NCI-H524 treated with DMSO at 0.1 percent for 48 hours (cell line): ENCODE results near the gene SPCS1.
"Not testable (repeated sequence)": the region's sequence is repeated elsewhere in the genome, so short reads cannot be mapped to it uniquely, and the experiment has no call there.

Source experiments
- DNase-seq: peaks from one replicate; lab custom pipeline; 2025; lab: John Stamatoyannopoulos, UW

The SPCS1 gene

DNA sequence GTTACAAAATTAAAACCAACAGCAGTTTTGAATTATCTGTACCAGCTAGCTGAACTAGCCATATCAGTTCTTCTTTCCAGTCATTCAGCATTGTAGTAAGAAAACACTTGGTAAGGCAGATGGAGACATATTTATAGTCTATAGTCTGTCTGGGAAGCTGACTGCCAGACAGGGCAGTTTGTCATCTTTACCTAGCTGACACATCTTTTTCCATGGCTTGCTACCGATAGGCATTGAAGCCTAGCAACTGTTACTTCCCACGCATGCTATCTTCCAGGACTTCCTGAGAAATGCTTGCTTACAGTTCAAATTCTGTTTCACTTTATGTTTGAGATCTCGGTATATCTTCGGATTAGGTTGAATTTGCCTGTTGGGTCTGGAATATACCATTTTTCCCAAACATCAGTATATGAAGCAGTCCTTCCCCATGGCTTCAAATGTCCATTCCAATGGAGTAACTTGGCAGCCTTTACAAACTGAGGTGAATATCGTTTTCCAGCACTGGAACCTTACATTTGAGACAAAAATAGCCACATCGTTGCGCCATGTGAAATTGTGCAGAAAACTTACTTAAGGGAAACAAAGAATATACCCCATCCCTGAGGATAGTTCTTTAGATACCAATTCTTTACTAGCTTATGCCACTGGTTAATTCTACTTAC, 11.2 kb upstream of the SPCS1 start:
- DNase-seq: no peak

DNA sequence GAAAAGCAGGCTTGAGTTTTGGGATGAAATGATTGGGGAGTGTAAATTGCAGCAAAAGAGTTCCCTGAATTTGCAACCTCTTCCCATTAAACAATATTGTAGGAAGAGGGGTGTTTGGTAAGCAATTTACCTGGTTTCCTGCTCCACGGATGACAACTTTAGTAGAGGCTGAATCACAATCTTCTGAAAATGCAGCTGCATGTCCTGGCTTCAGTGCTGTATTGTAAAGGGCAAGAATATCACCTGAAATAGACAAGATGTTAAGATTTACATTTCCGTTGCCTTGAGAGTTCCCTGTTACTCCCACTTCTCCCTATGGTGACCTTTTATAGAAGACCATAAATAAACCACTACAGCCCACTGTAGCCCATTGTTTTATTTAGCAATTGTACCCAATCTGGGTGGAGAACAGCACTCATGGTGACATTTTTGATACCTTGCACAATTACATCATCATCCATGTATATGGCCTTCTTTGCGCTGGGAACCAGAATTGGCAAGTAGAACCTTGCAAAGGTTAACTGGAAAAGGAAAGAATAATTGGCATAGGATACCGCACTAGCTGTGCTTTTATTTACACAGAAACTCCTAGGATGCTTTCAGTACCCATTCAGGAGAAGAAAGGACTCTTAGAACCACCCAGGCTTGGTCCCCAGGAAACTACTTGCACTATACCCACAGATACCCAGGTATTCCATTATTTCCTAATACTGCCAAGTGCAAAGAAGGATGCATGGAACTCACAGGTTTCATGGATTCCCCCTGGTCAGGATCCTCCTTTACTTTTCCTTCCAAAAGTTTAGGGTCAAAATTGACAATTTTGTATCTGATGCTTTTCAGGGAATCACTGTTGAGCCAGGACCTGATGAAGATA, 9.9 kb upstream of the SPCS1 start:
- no peak for DNase-seq

DNA sequence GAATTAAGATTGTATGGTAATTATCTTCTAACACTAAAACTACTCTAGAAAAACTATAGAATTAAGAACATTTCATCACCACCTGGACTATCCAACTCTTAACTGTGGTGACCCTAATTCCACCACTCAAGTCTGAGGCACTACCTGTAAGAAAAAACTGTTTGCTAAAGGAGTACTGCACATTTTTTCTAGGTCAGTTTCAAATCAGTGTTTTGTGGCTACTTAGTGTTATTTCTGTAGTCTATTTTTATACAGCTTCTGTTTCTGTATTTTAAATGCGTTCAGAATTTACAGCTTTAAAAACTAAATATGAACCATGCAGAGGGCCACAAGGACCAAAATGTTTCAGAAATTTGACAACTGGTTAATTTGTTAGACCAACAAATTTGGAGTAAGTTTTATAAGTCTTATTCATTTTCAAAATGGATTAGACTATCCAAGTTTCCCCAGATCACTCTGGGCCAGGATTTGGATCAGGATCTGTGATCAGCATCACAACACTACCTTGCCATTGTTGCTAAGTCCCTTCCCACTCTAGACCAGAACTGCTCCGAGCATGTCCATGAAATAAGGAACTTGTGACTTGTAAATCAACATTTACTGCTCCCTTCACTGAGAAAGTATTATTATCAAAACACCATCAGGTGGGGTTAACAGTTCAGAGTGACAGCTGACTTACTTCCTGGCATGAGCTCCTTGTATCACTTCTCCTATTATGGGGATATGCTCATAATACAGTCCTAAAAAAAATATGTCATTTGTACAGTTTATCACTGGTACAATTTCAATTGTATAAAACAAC, 8.9 kb upstream of the SPCS1 start:
- DNase-seq: no peak

DNA sequence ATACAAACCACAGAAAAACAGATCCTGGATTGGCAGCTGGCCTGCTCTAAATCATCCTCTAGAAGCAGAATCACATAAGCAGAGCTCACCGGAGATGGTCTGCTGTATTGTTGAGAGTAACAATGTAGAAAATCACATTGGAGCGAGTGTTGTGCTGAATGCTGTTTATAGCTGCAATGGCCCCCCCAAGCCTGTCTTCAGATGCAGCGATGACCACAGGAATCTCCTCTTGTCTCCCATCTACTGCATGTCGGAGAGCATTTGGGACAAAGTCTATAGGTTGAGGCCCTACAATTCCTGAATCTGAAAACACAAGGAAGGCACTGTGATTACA, 8.3 kb upstream of the SPCS1 start:
- DNase-seq: no peak

DNA sequence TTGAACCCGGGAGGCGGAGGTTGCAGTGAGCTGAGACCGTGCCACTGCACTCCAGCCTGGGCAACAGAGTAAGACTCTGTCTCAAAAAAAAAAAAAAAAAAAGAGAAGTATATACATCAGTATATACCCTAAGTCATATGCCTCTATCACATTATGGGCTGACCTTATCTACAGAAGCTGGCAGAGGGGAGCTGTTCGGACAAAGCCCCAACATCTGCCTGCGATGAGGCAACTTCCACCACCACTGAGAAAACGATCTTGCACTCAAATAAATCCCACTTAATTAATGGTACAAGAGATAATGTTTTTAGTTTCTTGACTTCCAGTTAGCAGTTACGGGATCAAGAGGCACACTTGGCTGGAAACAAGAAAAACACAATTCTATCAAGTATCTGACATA, 2.6 kb upstream of the SPCS1 start:
- no peak for DNase-seq

DNA sequence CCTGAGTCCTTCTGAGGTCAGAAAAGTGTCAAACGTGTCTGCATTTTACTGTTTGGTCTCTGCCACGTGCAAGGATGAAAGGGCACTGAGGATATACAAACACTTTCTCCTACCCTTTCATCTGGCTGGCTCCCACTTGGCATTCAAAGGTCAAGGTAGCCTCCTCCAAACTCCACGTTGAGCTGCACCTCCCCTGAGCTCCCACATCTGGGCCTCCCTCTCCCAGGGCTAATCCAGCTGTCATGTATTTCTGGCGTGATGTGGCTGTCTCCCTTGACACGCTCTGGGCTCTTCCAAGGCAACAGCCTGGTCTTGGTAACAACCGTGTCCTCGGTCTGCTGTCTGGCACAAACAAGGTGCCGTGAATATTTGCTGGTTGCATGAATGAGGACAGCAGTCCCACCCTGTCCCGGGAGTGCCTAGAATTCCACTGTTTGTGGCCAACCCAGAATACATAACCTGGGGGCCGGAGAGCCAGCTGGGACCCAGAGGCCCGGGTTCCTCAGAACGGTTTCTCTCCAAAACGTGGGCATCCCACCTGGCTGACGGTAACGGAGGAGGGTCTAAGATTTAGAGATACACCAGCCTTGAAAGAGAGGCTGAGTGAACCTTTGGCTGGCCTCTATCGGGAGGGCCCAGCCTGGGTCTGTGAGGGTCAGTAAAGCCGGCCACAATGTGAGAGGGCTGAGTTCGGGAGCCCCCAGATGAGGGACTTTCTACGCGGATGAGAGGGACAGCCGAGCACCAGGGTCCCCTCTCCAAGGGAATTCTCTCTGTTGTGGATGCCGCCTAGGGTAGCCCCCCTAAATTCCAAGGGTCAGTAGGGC, 1.1 kb upstream of the SPCS1 start:
- DNase-seq: no peak

DNA sequence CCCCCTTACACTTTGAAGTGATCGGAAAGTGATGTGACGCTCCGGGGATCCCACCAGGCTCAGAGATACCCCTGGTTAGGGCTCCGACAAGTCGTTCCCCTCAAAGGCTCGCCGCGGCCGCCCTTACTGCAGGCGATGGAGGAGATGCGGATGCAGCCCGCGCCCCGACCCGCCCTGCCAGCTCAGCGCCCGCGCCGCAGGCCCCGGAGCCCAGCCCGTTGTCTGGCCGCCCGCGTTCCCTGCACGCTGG, 543 bp upstream of the SPCS1 start:
- no peak for DNase-seq

DNA sequence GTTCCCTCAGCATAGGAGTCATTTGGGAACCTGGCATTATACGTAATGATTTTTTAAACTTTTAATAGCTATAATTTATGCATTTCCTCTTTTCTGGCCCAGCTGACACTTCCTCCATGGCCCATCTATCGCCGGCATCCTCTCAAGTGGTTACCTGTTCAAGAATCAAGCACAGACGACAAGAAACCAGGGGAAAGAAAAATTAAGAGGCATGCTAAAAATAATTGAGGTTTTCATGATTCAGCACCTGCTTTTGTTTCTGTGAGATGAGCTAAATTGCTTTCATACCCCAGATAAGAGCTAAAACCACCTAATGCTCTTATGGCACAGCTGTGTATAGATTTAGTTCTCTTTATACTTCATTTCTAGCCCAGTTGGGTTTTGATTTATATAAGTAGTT, 1.7 kb downstream of the SPCS1 start:
- DNase-seq: no peak

DNA sequence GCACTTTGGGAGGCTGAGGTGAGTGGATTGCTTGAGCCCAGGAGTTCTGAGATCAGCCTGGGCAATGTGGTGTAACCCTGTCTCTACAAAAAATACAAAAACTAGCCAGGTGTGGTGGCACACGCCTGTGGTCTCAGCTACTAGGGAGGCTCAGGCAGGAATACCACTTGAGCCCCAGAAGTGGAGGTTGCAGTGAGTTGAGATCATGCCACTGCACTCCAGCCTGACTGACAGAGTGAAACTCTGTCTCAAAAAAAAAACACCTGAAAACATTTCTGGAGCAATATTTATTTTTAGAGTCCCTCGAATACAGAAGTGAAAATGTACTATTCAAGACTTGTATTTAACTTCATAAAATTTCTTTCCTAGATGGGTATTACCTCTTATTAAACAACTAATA, 4.6 kb downstream of the SPCS1 start:
- no peak for DNase-seq

DNA sequence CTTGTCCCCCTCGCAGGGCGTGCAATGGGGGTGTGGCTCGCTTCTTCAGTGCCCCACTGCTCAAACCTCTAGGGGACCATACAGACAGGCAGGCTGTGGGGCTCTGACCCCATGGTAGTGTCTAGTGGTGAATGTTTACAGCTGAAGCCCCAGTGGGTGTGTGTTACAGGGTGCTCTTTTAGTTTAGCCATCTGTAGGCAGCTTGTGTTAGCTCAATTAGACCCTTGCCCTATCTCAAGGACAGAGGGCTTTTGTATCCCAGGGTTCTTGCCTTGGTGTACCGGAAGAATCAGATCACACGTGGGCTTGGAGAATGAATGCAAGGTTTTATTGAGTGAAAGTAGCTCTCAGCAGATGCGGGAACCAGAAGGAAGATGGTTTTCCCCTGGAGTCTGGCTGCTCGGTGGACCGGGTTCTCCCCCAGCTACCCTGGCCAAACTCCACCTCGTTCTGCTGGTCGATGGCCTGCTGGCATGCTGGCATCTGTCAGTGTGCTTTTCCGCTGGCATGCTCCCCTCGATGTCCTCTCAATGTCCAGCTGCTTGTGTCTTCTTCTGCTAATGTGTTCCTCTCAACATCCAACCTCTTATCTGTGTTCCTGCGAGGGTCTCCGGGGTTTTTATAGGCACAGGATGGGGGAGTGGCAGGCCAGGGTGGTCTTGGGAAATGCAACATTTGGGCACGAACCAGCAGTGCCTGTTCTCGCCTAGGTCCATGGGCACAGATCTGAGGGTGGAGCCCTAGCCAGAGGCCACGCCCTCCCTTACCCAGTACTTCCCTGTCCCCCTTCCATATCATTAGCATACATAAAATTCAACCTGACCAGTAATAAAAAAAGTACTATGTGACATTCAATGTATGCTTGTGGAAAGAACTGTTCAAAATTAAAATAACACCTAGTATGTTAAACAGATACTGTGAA, 6.6 kb downstream of the SPCS1 start:
- no peak for DNase-seq

DNA sequence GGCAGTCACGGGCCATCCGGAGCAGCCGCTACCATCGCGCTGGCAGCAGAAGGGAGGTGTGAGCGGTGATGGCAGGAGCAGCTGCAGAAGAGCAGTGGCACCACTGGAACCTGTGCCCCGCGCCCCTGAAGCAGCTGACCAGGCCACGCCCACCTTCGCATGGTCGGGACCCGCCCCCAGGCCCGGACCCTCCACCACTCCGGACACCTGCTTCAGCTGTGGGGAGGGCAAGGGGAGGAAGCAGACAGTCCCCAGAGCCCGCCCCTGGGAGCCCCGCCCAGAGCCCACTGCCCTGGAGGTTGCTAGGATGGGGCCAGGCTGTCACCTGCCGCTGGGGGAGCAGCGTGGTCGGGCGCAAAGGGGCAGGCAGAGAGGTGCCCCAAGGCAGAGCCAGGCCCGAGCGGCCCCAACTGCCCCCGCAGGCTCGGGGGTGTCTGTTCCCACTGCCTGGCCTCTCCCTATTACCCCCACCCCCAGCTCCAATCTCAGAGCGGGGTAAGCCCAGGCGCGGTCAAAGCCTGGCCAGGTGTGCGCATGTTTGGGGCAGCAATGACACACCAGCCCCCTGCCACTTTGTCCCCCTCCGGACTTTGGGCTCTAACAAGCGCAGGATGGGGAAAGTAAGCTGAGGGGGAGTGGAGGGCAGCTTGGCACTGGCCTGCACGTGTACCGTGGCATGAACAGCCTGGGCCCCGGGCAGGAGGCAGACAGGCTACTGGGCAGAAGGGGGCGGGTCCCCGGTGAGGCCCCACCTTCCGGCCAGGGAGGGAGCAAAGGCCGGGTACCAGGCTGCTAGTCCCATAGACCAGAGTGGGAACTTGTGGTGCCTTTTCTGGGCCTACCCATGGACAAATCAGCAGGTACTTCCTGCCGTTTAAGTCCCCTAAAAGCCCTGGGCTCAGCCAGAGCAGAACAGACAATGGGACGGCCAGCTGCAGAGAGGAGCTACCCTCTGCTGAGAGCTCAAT, 8.7 kb downstream of the SPCS1 start:
- no peak for DNase-seq

DNA sequence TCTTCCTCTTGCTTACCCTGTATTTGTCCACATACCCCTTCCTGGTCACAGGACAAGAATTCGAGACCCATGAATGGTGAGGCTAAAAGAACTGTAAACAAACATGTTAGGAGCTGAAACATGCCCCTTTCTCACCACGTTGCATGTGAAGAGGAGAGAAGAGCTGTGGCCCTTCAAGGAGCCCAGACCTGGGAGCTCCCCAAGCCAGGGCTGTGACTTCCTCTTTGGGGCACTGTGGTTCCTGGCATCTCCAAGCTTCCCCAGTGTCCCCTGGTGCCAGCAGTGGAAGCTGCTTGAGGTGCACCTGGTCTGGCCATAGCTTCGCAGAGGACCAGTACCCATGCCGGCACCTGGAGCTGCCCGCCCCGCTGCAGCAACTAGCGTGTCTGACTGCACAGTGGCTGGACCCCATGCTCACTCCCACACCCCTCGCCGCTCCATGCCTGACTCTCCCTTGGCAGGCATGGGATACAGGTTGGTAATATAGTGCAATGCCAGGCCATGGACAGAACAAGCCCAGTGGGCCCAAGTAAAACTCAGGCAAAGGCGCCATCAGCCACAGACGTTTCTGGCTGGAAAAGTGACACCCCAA, 9.9 kb downstream of the SPCS1 start:
- no peak for DNase-seq

DNA sequence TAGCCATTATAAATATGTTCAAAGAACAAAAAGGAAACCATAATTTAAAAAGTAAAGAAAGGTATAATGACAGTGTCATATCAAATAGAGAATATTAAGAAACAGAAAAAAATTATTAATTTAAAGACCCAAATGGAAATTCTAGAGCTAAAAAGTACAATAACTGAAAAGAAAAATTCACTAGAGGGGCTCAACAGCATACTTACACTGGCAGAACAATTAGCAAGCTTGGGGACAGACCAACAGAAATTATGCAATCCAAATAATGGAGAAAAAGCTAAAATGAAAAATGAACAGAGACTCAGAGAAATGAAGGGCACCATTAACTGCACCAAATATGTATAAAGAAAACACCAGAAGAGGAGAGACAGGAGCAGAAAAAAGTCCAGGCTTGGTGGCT, 13.7 kb downstream of the SPCS1 start:
- DNase-seq: no peak

DNA sequence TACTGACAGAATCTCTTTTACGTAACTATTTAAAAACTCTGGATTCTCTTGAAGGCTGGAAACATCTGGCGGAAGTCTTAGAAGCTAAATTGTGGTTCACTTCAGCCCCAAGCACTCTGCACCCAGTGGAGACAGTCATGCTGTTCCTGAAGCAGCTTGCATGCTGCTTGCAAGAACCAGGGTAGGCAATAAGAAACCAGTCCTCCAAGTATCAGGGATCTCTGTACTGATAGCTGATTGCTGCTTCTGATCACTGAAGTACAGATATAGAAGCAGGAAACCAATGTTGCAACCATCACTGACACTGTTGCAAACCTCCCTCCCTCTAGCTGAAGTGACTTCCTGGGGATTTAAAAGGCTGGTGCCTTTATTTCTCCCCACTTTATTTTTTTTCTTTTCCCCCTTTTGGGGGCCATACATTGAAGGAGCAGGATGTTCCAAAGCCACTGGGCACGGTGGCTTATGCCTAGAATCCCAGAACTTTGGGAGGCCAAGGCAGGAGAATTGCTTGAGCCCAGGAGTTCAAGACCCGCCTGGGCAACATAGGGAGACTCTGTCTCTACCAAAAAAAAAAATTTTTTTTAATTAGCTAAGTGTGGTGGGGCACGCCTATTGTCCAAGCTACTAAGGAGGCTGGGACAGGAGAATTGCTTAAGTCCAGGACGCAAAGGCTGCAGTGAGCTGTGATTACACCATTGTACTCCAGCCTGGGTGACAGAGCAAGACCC, 15.3 kb downstream of the SPCS1 start:
- no peak for DNase-seq

DNA sequence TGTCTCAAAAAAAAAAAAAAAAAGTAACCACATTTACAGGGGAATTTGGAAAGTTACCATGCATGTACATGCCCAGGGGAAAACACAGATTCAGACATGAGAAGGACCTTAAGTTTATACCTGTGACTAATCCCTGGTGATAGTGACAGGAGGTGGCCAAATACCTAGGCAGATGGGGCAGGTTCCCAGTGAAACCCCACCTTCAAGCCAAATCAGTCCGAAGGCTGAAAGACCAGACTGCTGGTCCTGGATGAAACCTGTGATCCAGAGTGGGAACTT, 15.8 kb downstream of the SPCS1 start:
- DNase-seq: no peak

DNA sequence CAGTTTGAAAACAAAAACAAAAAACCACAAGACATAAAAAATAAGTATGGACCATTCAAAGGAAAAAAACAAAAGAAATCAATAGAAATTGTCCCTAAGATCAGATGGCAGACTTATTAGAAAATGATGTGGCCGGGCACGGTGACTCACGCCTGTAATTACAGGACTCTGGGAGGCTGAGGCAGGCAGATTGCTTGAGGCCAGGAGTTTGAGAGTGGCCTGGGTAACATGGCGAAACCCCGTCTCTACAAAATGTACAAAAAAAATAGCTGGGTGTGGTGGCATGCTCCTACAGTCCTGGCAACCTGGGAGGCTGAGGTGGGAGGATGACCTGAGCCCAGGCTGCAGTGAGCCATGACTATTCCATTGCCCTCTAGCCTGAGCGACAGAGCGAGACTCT, 16.6 kb downstream of the SPCS1 start:
- DNase-seq: no peak

DNA sequence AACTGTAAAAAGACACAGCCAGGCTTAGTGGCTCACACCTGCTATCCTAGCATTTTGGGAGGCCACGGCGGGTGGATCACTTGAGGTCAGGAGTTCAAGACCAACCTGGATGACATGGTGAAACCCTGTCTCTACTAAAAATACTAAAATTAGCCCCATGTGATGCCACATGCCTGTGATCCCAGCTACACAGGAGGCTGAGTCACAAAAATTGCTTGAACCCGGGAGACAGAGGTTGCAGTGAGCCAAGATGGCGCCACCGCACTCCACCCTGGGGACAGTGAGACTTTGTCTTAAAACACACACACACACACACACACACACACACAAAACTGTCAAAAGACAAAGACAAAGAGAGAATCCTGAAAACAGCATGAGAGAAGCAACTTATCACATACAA, 18.0 kb downstream of the SPCS1 start:
- no peak for DNase-seq

DNA sequence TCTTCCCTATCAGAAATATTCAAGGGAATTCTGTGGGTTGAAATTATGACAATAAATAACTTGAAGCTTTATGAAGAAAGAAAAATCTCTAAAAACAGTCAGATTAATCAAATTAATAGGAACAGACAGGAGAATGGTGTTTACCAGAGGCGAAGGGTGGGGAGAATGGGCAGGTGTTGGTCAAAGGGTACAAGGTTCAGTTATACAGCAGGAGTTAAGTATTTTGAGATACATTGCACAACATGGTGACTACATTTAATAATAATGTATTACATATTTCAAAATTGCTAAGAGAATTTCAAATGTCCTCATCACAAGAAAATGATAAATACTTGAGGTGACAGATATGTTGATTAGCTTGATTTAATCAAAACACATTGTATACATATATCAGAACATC, 18.6 kb downstream of the SPCS1 start:
- no peak for DNase-seq

DNA sequence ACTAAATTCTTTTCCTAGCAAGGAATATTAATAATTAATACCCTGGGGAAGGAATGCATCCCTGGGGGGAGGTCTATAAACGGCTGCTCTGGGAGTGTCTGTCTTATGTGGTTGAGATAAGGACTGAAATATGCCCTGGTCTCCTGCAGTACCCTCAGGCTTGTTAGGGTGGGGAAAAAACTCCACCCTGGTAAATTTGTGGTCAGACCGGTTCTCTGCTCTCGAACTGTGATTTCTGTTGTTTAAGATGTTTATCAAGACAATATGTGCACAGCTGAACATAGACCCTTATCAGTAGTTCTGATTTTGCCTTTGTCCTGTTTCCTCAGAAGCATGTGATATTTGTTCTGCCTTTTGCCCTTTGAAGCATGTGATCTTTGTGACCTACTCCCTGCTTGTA, 22.8 kb downstream of the SPCS1 start:
- DNase-seq: not testable (repeated sequence)
